Right kidney (tissue), 1 donor: ENCODE results near the gene EFNA5.

Experiments used
- DNase-seq: peaks from one replicate; pipeline ENCODE4 v3.0.0-alpha.2; 2016

EFNA5 gene

DNA sequence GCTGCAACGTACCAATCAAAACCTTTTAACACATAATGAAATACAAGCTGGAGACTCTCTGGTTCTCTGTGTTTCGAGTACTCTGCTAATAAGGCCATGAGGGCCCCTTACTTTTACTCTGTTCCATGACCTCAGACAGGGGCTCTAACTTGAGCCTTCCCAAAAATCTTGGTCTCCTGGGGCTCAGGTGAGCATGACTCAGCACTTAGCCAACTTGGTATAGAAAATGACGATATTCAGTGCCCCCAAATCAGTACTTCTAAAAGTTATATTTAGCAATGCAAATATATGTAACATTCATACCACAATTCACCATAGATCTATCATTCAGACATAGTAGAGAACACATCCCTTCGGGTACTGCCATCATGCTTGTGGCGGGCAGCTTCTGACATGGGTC is 278.9 kb downstream of the EFNA5 start:
- DNase-seq = no peak

- DNase-seq = no peak
Measured at GRCh38 chr5:107389775-107390148, 281.0 kb downstream of the EFNA5 start.

- peak; percentile 47 for DNase-seq
Measured at GRCh38 chr5:107389130-107389774, 281.5 kb downstream of the EFNA5 start.

DNA sequence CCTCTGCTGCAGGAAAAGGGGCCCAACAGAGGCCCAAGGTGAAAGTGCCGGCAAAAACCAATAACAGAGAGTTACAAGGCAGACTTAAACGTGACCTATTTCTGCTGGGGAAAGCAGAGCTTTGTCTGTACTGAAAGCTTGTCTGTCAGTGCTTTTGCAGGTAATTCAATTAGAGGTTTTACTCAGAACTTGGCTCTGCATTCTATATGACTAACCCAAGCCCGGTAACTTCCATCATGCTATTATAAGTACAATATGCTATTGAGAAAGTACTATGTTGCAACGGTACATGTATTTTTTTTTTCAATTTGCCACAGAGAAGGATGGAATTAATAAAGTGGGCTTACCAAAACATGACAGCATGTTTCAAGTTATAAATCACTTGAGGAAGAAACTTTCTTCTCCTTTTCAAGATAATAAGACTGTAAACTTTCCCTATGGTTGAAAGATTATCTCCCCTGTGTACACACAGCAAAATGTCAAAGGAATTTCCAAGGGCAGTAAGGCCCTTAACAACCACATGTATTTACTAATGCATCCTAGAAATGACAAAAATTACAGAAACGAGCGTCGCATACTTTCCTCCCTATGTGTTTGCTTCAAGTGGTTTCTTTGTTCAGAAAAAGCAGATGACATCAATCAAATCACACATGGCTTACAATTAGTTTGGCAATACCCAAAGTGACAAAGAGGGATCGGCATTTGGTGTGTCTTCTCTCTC is 282.4 kb downstream of the EFNA5 start:
- peak; percentile 28 for DNase-seq

- no peak for DNase-seq
Measured at GRCh38 chr5:107387526-107388140, 283.1 kb downstream of the EFNA5 start.

DNA sequence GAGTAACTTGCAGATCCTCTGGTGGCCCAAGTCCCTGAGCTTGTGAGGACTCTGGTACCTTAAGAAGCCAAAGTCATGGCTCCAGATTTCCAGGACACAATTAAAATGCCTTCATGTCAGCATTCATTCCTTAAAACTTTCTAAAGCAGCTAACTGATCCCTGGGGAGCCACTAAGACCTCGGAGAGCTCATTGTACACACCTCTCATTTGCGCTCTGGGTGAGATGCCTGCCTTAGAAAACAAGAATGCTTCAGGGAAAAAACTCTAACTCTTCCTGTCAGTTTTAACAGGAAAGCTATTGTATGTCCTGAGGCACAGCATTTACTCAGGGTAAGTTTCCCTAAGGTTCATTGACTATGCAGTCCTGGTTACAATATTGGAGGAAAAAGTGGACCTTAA is 285.0 kb downstream of the EFNA5 start:
- DNase-seq = no peak

DNA sequence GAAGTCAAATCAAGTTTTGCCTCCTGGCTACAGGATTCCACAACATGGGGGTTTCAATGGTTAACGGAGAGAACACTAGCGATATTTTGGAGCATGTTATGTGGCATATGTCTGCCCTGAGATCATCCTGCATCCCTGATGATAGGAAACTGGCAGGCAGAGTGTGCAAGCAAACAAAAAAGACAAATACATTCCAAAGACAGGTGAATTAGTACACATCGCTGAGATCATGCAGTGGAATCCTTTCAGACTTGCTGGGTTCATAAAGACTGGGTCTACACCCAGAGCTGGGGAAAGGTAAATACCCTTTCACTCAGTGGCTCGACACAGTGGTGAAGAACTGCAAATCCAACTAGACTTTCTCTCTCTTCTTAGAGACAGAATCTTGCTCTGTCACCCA is 286.5 kb downstream of the EFNA5 start:
- DNase-seq = no peak

- DNase-seq = no peak
Measured at GRCh38 chr5:107383414-107383813, 287.3 kb downstream of the EFNA5 start.

DNA sequence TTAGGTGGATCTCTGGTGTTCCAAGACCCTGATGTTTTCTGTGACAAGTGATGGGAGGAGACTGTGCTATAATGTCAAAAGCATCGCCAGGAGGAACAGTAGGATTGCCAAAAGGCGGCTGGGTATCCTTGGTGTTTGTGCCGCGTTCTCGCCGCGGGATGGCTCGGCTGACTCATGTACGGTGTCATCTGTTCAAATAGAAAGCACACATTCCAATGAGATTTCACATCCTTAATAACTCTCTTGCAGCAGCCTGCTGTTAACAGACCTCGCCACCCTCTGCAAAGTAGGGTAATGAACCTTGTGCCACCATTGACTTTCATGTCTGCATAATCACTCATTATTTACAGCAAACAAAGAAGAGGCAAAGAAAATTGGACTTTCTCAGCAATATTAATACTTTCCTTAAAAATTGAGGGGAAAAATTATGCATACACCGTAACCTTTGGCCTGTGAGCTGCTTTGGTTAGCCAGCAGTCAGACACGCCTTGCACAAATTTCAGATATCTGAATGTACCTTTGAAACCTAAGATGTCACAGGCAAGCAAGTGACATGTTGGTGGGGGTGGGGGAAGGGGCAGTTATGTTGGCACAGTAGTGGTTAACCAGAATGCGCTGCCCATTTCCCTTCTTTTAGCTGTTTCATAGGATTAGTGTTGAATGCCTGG is 289.4 kb downstream of the EFNA5 start:
- no peak for DNase-seq

DNA sequence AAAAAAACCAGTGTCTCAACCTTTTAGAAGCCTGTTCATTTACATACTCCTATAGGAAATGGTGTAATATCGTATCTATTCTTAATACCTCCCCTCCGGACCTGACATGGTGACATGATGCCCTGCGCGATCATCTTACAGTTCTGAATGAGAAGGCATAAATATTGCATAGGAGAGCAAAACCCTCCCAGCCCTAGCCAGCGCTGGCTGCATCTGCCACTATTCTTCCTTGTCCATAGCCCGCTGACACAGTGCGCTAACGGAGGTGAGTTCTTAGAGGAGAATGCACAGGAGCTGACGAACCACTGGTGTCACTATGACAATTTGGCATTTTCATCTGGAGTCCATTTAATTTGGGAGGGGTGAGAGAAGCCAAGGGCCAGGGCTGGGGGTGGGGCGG is 290.1 kb downstream of the EFNA5 start:
- no peak for DNase-seq

- DNase-seq = no peak
Measured at GRCh38 chr5:107378218-107378899, 292.4 kb downstream of the EFNA5 start.

DNA sequence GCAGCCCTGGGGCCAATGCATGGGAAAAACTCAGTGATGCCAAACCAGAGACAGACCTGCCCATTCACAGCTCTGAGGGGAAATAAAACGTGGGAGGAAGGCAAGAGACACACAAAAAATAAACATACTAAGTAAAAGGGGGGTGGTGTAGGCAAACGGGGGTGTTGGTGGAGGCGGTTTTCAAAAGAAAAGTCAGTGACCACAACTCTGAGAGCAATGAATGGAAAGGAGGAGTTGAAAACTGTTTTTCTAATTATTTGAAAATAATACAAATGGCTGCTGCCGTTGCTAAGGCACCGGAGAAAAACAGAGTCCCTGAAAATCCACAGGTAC is 293.5 kb downstream of the EFNA5 start:
- DNase-seq = no peak

GRCh38 chr5:107376546-107377276 is 294.0 kb downstream of the EFNA5 start:
- DNase-seq = no peak

- DNase-seq = no peak
Measured at GRCh38 chr5:107373549-107374263, 297.0 kb downstream of the EFNA5 start.

DNA sequence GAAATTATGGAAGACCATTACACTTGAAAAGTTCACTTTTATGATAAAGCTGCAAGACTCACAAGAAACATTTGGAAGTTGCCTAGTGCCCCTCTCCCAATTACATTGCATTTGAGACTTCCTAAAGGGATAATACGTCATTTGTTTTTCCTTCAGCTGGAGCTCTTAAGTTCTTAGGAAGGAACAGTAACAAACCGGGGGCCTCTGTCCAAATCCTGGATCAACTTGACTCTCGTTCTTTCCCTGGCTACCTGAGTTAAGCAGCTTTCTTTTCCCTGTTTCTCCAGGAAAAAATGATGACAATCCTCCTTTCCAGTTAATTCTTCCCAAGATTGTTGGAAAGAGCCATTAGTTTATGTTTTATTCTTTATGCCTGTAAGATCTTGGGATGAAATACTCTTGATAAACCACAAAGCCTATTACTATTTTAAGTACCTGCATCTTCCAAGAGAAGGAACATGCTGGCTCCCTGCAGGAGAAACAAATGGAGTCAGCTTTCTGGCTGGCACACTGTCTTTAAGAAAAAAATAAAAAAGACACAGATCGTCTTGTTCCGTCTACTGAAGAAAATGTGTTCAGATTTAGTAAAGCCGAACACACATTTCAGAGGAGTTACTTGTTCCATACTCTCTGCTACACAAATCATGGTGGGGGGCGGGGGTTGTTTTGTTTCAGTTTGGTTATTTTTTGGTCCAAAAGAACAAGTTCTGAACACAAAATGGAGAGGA is 297.9 kb downstream of the EFNA5 start:
- no peak for DNase-seq

- DNase-seq = no peak
Measured at GRCh38 chr5:107370396-107370968, 300.3 kb downstream of the EFNA5 start.

DNA sequence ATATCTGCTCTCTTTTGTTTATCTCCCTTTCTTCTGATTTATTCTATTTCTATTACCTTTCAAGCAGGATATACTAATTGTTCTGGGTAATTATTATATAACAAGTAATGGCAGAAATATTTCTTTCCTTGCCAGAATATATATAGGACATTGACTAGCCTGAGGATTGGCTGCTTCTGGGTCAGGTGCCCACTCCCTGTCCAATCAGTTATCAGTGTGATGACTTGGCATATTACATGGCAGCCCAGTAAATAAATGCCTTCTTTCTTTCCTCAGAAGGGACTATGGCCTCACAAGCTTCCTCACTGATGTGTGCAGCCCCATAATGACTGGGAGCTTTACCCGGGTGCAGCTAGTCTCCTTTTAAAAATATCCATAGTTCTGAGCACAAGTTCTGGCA is 301.1 kb downstream of the EFNA5 start:
- no peak for DNase-seq

DNA sequence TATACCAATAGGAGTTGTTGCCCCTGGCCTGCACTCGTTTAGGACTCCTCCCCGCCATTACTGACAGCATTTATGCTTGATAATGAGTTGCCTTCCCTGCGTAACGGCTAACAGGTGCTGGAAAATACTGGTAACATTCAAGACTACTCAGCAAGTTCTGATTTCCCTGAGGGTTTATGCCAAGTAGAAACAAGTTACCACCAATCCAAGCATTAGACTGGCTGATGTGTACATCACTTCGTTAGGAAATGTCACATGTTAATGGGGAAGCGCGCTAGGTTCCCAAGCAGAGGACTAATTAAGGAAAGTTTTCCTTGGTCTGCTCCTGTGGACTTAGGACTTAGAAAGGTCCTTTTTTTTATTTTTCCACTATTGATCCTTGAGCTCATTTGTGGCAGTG is 302.1 kb downstream of the EFNA5 start:
- no peak for DNase-seq

GRCh38 chr5:107367939-107368338 is 302.8 kb downstream of the EFNA5 start:
- DNase-seq = no peak

GRCh38 chr5:107367480-107367879 is 303.3 kb downstream of the EFNA5 start:
- DNase-seq = no peak
